ENCODE results near the gene NUP58. TPM values are rescaled to one million over a fixed set of nuclear protein-coding genes. Genes with fewer than 3 reads are reported as not detected.

Gene NUP58, protein sequence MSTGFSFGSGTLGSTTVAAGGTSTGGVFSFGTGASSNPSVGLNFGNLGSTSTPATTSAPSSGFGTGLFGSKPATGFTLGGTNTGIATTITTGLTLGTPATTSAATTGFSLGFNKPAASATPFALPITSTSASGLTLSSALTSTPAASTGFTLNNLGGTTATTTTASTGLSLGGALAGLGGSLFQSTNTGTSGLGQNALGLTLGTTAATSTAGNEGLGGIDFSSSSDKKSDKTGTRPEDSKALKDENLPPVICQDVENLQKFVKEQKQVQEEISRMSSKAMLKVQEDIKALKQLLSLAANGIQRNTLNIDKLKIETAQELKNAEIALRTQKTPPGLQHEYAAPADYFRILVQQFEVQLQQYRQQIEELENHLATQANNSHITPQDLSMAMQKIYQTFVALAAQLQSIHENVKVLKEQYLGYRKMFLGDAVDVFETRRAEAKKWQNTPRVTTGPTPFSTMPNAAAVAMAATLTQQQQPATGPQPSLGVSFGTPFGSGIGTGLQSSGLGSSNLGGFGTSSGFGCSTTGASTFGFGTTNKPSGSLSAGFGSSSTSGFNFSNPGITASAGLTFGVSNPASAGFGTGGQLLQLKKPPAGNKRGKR
- total RNA-seq, result 10 to 100 TPM; 59.8 to 78.2 TPM
- 10 to 100 TPM; 59.4 to 73.2 (median 62.6) TPM for polyA plus RNA-seq (ENCODE audit: insufficient read length in 6 of 6)
- long read RNA-seq, donor 1, full-length matches to known transcripts, result 11 of 33 reads
- long read RNA-seq, donor 1, partial matches to known transcripts, result 22 of 33 reads
- long read RNA-seq, donor 1, other reads (novel, unspliced or antisense), result 0 of 33 reads
- long read RNA-seq, donor 2, full-length matches to known transcripts, result 8 of 26 reads
- long read RNA-seq, donor 2, partial matches to known transcripts, result 18 of 26 reads
- long read RNA-seq, donor 2, other reads (novel, unspliced or antisense), result 0 of 26 reads
- long read RNA-seq, donor 3, full-length matches to known transcripts, result 8 of 8 reads
- long read RNA-seq, donor 3, partial matches to known transcripts, result 0 of 8 reads
- long read RNA-seq, donor 3, other reads (novel, unspliced or antisense), result 0 of 8 reads
- long read RNA-seq, donor 4, full-length matches to known transcripts, result 4 of 5 reads
- long read RNA-seq, donor 4, partial matches to known transcripts, result 1 of 5 reads
- long read RNA-seq, donor 4, other reads (novel, unspliced or antisense), result 0 of 5 reads
- long read RNA-seq, donor 5, full-length matches to known transcripts, result 8 of 13 reads
- long read RNA-seq, donor 5, partial matches to known transcripts, result 5 of 13 reads
- long read RNA-seq, donor 5, other reads (novel, unspliced or antisense), result 0 of 13 reads
- long read RNA-seq, donor 6, full-length matches to known transcripts, result 10 of 25 reads
- long read RNA-seq, donor 6, partial matches to known transcripts, result 15 of 25 reads
- long read RNA-seq, donor 6, other reads (novel, unspliced or antisense), result 0 of 25 reads
- long read RNA-seq, donor 7, full-length matches to known transcripts, result 3 of 3 reads
- long read RNA-seq, donor 7, partial matches to known transcripts, result 0 of 3 reads
- long read RNA-seq, donor 7, other reads (novel, unspliced or antisense), result 0 of 3 reads
- long read RNA-seq, donor 8, full-length matches to known transcripts, result 6 of 6 reads
- long read RNA-seq, donor 8, partial matches to known transcripts, result 0 of 6 reads
- long read RNA-seq, donor 8, other reads (novel, unspliced or antisense), result 0 of 6 reads
- long read RNA-seq, donor 9, result 0 reads
- long read RNA-seq, donor 10, partial matches to known transcripts, result 2 of 2 reads
- long read RNA-seq, donor 10, other reads (novel, unspliced or antisense), result 0 of 2 reads
- long read RNA-seq, donor 11, full-length matches to known transcripts, result 6 of 6 reads
- long read RNA-seq, donor 11, partial matches to known transcripts, result 0 of 6 reads
- long read RNA-seq, donor 11, other reads (novel, unspliced or antisense), result 0 of 6 reads
- long read RNA-seq, donor 12, full-length matches to known transcripts, result 4 of 4 reads
- long read RNA-seq, donor 12, partial matches to known transcripts, result 0 of 4 reads
- long read RNA-seq, donor 12, other reads (novel, unspliced or antisense), result 0 of 4 reads

GRCh38 chr13:25301347-25302113 is at the start of gene NUP58:
NUP58 (plus strand) TSS chr13:25301625; CDS start chr13:25301774, 149 bp downstream.
- ATAC-seq (peak; percentile 99), DNase-seq (peak; percentile 94 to 98 (median 97))
- Histone ChIP-seq H3K27me3 (peaks cover 0 to 14% of the 10 kb centered on the region in 2 donors), H3K27ac (peak within 1 kb of the TSS; percentile 88 to 92), H3K4me3 (peak within 1 kb of the TSS; percentile 73 to 75), H3K9me3 (no peaks in the 10 kb centered on the region), H3K4me1 (peaks cover 14 to 46% of the 10 kb centered on the region in 2 donors), H3K36me3 (no peaks in the 10 kb centered on the region)
- intact Hi-C loops (cut with DNase I), result no loop called here
- TF ChIP-seq, protein P1, sequence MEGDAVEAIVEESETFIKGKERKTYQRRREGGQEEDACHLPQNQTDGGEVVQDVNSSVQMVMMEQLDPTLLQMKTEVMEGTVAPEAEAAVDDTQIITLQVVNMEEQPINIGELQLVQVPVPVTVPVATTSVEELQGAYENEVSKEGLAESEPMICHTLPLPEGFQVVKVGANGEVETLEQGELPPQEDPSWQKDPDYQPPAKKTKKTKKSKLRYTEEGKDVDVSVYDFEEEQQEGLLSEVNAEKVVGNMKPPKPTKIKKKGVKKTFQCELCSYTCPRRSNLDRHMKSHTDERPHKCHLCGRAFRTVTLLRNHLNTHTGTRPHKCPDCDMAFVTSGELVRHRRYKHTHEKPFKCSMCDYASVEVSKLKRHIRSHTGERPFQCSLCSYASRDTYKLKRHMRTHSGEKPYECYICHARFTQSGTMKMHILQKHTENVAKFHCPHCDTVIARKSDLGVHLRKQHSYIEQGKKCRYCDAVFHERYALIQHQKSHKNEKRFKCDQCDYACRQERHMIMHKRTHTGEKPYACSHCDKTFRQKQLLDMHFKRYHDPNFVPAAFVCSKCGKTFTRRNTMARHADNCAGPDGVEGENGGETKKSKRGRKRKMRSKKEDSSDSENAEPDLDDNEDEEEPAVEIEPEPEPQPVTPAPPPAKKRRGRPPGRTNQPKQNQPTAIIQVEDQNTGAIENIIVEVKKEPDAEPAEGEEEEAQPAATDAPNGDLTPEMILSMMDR (IDR thresholded peaks at IDR 0.05), result no peak

GRCh38 chr13:25252225-25252624 is 49.2 kb upstream of the NUP58 start:
- no peaks in the 10 kb centered on the region for H3K9me3 ChIP-seq
- DNase-seq (no peak), ATAC-seq (no peak)
- intact Hi-C loops (cut with DNase I), result no loop called here
- H3K27me3 ChIP-seq, result no peaks in the 10 kb centered on the region
- no peak overlapping the region for H3K4me3 ChIP-seq
- peaks cover 0 to 76% of the 10 kb centered on the region in 2 donors for H3K36me3 ChIP-seq
- peaks cover 0 to 6% of the 10 kb centered on the region in 2 donors for H3K4me1 ChIP-seq
- H3K27ac ChIP-seq, result no peak overlapping the region
- TF ChIP-seq, protein P1 (IDR thresholded peaks at IDR 0.05), result no peak

- Histone ChIP-seq H3K4me1 (peaks cover 0 to 6% of the 10 kb centered on the region in 2 donors), H3K27me3 (no peaks in the 10 kb centered on the region), H3K9me3 (no peaks in the 10 kb centered on the region), H3K36me3 (peaks cover 0 to 82% of the 10 kb centered on the region in 2 donors), H3K4me3 (no peak overlapping the region), H3K27ac (no peak overlapping the region)
- no peak for DNase-seq
- TF ChIP-seq, protein P1 (IDR thresholded peaks at IDR 0.05), result no peak
- intact Hi-C loops (cut with DNase I), result no loop called here
- peak; percentile 14 for ATAC-seq
These were observed 48.7 kb upstream of the NUP58 start for GRCh38 chr13:25252752-25253151.
